Mucosa of stomach (tissue), 1 donor: ENCODE measurements around the gene ROCK1.
"Not testable (repeated sequence)": the region's sequence is repeated elsewhere in the genome, so short reads cannot be mapped to it uniquely, and the experiment has no call there.

Experiments used
- H3K27me3 ChIP-seq: one replicate; pipeline ENCODE4 v1.7.0; 2013; ENCODE audit warnings: mild to moderate bottlenecking, low read length; ENCODE audit not compliant: control insufficient read depth, insufficient read depth
- H3K36me3 ChIP-seq: one replicate; pipeline ENCODE4 v1.7.0; 2013; ENCODE audit warnings: low read length; ENCODE audit not compliant: control insufficient read depth, insufficient read depth
- H3K4me1 ChIP-seq: one replicate; pipeline ENCODE4 v1.7.0; 2013; ENCODE audit warnings: mild to moderate bottlenecking, low read length; ENCODE audit not compliant: control insufficient read depth, insufficient read depth
- H3K4me3 ChIP-seq: one replicate; pipeline ENCODE4 v1.7.0; 2013; ENCODE audit warnings: low read length
- H3K9ac ChIP-seq: one replicate; pipeline ENCODE4 v1.7.0; 2013; ENCODE audit warnings: mild to moderate bottlenecking, low read length, moderate library complexity
- H3K9me3 ChIP-seq: one replicate; pipeline ENCODE4 v1.7.0; 2013; ENCODE audit warnings: mild to moderate bottlenecking, low read length, moderate library complexity; ENCODE audit not compliant: control insufficient read depth
- donor health status: Pancreatic carcinoma.

ROCK1 gene

GRCh38 chr18:21031845-21032244, 79.8 kb downstream of the ROCK1 start:
- Histone ChIP-seq H3K27me3 (no peaks in the 10 kb centered on the region), H3K36me3 (no peaks in the 10 kb centered on the region), H3K4me1 (no peaks in the 10 kb centered on the region), H3K9me3 (no peaks in the 10 kb centered on the region), H3K4me3 (no peak overlapping the region), H3K9ac (no peak overlapping the region)

GRCh38 chr18:21018257-21018656, 93.4 kb downstream of the ROCK1 start:
- H3K27me3 ChIP-seq, H3K36me3 ChIP-seq, H3K9me3 ChIP-seq, H3K9ac ChIP-seq, H3K4me3 ChIP-seq, H3K4me1 ChIP-seq: not testable (repeated sequence)

GRCh38 chr18:21012308-21012707, 99.3 kb downstream of the ROCK1 start:
- Histone ChIP-seq H3K36me3 (peaks cover 5% of the 10 kb centered on the region), H3K9ac (no peak overlapping the region), H3K9me3 (no peaks in the 10 kb centered on the region), H3K27me3 (no peaks in the 10 kb centered on the region), H3K4me1 (no peaks in the 10 kb centered on the region), H3K4me3 (no peak overlapping the region)

- H3K27me3 ChIP-seq, result no peaks in the 10 kb centered on the region
- H3K9ac ChIP-seq, result no peak overlapping the region
- H3K9me3 ChIP-seq, result no peaks in the 10 kb centered on the region
- no peaks in the 10 kb centered on the region for H3K36me3 ChIP-seq
- H3K4me1 ChIP-seq, result no peaks in the 10 kb centered on the region
- H3K4me3 ChIP-seq, result no peak overlapping the region
Measured at GRCh38 chr18:21004726-21005125, 106.9 kb downstream of the ROCK1 start.

- H3K9ac ChIP-seq, result no peak overlapping the region
- no peaks in the 10 kb centered on the region for H3K27me3 ChIP-seq
- H3K36me3 ChIP-seq, result peaks cover under 1% of the 10 kb centered on the region
- H3K9me3 ChIP-seq, result no peaks in the 10 kb centered on the region
- no peaks in the 10 kb centered on the region for H3K4me1 ChIP-seq
- no peak overlapping the region for H3K4me3 ChIP-seq
Measured at GRCh38 chr18:21000667-21001066, 110.9 kb downstream of the ROCK1 start.

GRCh38 chr18:20997371-20997770, 114.2 kb downstream of the ROCK1 start:
- H3K9me3 ChIP-seq, result no peaks in the 10 kb centered on the region
- H3K36me3 ChIP-seq, result peaks cover 4% of the 10 kb centered on the region
- H3K4me3 ChIP-seq, result no peak overlapping the region
- no peak overlapping the region for H3K9ac ChIP-seq
- H3K27me3 ChIP-seq, result no peaks in the 10 kb centered on the region
- no peaks in the 10 kb centered on the region for H3K4me1 ChIP-seq

- Histone ChIP-seq H3K4me1 (no peaks in the 10 kb centered on the region), H3K9ac (no peak overlapping the region), H3K36me3 (peaks cover 4% of the 10 kb centered on the region), H3K4me3 (no peak overlapping the region), H3K9me3 (no peaks in the 10 kb centered on the region), H3K27me3 (no peaks in the 10 kb centered on the region)
Measured at GRCh38 chr18:20996418-20996817, 115.2 kb downstream of the ROCK1 start.

GRCh38 chr18:20988726-20989125, 122.9 kb downstream of the ROCK1 start:
- Histone ChIP-seq H3K4me1 (no peaks in the 10 kb centered on the region), H3K36me3 (no peaks in the 10 kb centered on the region), H3K9ac (no peak overlapping the region), H3K9me3 (no peaks in the 10 kb centered on the region), H3K27me3 (no peaks in the 10 kb centered on the region), H3K4me3 (no peak overlapping the region)

GRCh38 chr18:20975077-20975476, 136.5 kb downstream of the ROCK1 start:
- peaks cover 6% of the 10 kb centered on the region for H3K36me3 ChIP-seq

GRCh38 chr18:20971886-20972267, 139.7 kb downstream of the ROCK1 start:
- no peaks in the 10 kb centered on the region for H3K27me3 ChIP-seq
- H3K9me3 ChIP-seq, result no peaks in the 10 kb centered on the region
- no peak overlapping the region for H3K9ac ChIP-seq
- H3K4me3 ChIP-seq, result no peak overlapping the region
- H3K36me3 ChIP-seq, result no peaks in the 10 kb centered on the region
- no peaks in the 10 kb centered on the region for H3K4me1 ChIP-seq

More at GRCh38 chr18:20975077-20975476, 136.5 kb downstream of the ROCK1 start:
- Histone ChIP-seq H3K9me3 (no peaks in the 10 kb centered on the region), H3K4me3 (no peak overlapping the region), H3K27me3 (no peaks in the 10 kb centered on the region), H3K9ac (no peak overlapping the region), H3K4me1 (no peaks in the 10 kb centered on the region)

- H3K4me3 ChIP-seq, result no peak overlapping the region
- H3K9ac ChIP-seq, result no peak overlapping the region
- no peaks in the 10 kb centered on the region for H3K9me3 ChIP-seq
- no peaks in the 10 kb centered on the region for H3K27me3 ChIP-seq
- no peaks in the 10 kb centered on the region for H3K36me3 ChIP-seq
- no peaks in the 10 kb centered on the region for H3K4me1 ChIP-seq
Measured at GRCh38 chr18:20966795-20967194, 144.8 kb downstream of the ROCK1 start.

- Histone ChIP-seq H3K27me3 (no peaks in the 10 kb centered on the region), H3K4me3 (no peak overlapping the region)
Measured at GRCh38 chr18:20963027-20963426, 148.6 kb downstream of the ROCK1 start.

GRCh38 chr18:20960735-20961134, 150.9 kb downstream of the ROCK1 start:
- H3K9ac ChIP-seq, result no peak overlapping the region
- no peaks in the 10 kb centered on the region for H3K9me3 ChIP-seq
- no peaks in the 10 kb centered on the region for H3K4me1 ChIP-seq
- H3K36me3 ChIP-seq, result no peaks in the 10 kb centered on the region
- no peak overlapping the region for H3K4me3 ChIP-seq
- no peaks in the 10 kb centered on the region for H3K27me3 ChIP-seq

More at GRCh38 chr18:20963027-20963426, 148.6 kb downstream of the ROCK1 start:
- Histone ChIP-seq H3K36me3 (no peaks in the 10 kb centered on the region), H3K9ac (no peak overlapping the region), H3K4me1 (no peaks in the 10 kb centered on the region), H3K9me3 (no peaks in the 10 kb centered on the region)
